Stimulated activated CD8-positive, alpha-beta memory T cell treated with anti-CD3 and anti-CD28 coated beads, Interleukin-4, amount 100 ng/mL, for 1 hour (primary cell): ENCODE data around the gene PKIB.

Experiments
- DNase-seq, 2 donors: peaks; one replicate each; pipeline ENCODE4 v3.0.0-alpha.2; 2020; ENCODE audit warnings: low read depth in 2 of 2, low spot score in 1 of 2

The PKIB gene

DNA sequence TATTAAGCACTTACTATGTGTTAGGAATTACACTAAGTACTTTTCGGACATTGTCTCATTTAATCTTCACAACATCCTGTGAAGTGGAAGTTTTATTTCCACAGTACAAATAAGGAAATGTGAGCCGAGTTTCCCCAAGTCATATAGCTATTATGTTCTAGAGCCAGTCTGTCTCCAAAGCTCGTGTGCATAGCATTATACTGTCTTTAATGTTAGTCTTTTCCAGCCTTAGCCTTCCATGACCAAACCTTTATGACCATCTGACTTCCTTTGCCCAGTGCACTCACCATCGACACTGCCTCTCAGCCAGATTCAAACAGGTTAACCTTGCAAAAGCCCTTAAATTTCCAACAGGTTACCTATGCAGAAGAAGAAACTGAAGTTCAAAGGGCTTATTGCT, 55.7 kb downstream of the PKIB start:
- no peak for DNase-seq

DNA sequence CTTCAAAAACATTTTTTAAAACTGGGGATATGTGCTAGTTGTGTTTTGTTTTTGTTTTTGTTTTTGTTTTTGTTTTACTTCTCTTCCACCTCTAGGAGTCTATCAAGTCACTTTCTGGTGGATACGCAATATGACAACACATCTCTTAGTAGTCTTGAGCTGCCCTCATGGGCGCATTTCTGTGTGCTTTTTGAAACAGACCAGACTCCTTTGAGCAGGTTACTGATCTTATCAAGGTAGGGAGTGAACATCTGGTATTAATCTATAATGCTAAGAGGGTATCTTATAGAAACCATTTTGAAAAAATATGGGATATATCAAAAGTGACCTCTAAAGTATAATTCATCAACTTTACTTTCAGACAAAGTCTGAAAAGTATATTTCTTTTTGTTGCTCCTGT, 56.2 kb downstream of the PKIB start:
- no peak for DNase-seq

DNA sequence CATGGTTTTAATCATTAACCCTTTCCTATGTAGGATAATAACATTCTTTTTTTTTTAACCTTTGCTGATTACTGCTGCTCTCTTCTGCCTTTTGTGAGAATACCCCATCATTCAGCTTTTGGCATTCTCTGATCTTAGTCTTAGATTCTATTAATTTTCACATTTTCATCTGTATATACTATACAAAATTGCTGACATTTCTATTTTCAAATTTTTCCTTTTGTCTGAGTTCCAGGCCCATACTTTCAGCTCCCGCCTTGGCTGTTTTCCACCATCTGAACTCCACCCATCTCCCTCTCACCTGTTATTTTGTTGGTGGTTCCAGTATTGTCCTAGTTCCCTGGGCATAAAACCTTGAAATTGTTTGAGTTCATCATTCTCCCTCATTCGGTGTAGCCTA, 59.2 kb downstream of the PKIB start:
- no peak for DNase-seq

DNA sequence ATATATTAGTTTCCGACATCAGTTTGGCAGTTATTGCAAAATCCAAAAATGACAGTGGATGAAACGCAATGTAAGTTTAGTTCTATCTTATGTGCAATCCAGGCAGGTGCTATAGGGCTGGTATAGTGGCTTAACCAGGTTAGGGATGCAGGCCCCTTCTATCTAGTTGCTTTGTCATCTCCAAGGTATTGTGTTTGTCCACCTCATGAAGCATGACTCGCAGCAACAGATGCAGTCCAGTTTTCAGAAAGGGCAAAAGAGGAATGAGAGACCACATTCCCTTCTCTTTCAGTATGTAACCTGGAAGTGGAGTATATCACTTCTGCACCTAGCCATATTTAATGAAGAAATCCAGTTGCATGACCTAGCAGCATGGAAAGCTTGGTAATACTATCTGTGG, 59.7 kb downstream of the PKIB start:
- no peak for DNase-seq

DNA sequence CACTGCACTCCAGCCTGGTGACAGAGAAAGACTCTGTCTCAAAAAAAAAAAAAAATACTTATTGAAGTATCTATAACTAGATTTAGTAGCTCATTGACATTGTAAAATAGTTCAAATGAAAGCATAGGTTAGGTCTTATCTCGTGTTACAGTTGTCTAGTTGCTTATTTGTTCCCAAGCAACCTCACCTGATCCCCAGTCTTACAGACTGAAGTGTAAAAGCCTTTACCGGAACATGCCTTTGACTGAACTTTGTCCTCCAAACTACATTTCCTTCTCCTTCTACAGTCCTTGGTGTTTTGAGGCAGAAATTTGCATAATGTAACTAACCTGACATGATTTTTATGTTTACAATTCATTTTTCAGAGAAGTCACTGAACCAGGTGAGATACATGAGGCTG, 61.0 kb downstream of the PKIB start:
- no peak for DNase-seq

DNA sequence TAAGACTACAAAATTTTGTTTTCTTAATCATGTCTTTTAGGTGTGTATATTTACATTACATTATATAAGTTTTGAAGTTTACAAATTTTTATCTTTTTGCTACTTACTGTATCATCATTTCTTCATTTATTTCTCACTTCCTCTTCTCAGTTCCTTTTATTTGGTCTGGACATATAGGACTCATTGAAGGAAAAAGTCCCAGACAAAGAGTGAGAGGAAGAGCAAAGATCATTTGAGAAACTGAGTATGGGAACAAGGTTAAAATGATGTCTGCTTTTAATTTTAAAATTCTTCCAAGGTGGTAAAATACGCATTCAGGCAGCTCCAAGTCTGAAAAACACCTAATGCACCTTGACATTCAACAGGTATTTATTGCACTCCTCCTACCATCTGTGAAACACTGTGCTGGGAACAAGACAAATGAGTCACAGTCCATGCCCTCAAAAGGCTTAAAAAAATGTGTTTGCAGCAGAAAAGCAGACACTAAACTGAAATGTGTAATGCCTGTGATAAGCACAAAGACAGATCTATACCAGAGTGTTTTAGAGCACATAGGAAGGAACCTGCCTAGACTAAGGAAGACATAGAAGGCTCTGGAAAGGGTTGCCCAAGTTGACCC, 63.2 kb downstream of the PKIB start:
- DNase-seq, result no peak

DNA sequence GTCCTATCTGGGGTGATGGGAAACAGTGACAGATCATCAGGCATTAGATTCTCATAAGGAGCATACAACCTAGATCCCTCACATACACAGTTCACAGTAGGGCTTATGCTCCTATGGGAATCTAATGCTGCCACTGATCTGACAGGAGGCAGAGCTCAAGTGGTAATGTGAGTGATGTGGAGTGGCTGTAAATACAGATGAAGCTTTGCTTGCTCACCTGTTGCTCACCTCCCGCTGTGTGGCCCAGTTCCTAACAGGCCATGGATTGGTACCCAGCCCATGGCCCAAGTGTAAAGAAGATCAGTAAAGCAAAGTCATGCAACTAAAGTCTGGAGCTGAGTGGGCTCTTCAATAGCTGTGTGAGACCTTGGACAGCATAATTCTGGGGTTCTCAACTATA, 65.9 kb downstream of the PKIB start:
- DNase-seq, result no peak

DNA sequence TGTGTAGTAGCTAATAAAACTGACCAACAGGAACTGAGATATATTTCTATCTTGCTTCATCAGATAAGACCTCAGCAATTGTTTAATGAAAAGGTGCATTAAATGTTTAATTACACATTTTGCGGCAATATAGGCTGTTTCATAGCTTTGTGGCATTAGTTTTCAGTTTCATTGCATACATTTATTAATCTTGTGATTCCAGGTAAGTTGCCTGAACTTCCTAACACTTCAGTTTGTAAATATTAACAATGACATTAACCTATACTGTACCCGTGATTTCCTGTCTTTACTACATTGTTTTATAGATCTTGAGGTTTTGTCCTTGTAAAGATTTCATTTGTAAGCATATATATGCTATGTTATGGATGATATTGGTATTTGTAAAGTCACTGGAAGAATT, 66.5 kb downstream of the PKIB start:
- DNase-seq, result no peak

DNA sequence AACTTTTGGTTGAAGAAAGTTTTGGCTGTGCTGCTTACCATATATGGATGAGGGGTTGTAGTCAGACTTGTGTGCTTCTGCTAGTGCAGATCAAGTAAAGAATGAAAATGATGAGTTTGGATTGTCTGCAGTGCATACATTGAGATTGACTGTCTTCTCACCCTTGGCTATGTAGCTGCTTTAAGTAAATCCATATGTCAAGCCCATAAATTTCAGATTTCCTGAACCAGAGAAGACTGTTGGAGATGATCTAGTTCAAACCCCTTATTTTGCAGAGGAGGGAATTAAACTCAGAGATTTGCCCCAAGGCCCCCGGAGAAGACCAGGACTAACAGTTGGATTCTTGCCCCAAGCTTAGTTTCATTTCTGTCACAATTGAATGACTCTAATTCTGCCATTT, 67.2 kb downstream of the PKIB start:
- DNase-seq, result no peak

DNA sequence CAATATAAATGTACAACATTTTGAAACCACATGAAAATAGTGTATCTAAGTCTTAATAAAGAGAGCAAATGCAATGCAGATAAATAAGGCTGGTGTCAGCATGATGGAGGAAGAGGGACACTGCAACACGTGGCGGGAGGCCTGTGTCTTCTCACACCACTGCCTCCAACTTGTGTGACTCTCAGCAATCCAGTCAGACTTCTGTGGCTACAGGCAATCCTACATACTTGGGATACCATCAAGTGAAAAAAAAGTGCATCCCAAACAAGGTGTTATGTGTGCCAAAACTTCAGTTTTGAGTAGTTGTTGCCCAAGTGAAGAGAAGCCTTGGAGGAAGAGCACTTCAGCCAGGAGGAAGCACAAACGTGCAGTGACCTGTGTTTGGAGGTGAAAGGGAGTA, 68.6 kb downstream of the PKIB start:
- no peak for DNase-seq

DNA sequence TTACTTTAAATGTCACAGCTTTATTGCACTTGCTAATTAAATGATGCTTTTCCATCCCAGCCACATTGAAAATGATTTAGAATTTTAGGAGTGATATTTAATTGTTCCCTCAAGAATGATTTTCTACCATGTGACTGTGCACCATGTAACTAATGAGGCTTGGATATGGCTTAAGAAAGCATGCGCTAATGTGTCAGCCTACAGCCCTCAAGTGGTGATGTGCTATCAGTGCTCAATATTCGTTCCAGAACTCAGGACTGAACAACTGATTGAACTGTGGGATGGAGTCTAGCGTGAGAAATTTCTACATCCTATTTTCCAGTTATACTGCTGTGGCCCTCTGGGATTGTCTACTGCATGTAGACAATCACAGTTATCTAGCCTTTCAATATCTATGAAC, 71.5 kb downstream of the PKIB start:
- no peak for DNase-seq

DNA sequence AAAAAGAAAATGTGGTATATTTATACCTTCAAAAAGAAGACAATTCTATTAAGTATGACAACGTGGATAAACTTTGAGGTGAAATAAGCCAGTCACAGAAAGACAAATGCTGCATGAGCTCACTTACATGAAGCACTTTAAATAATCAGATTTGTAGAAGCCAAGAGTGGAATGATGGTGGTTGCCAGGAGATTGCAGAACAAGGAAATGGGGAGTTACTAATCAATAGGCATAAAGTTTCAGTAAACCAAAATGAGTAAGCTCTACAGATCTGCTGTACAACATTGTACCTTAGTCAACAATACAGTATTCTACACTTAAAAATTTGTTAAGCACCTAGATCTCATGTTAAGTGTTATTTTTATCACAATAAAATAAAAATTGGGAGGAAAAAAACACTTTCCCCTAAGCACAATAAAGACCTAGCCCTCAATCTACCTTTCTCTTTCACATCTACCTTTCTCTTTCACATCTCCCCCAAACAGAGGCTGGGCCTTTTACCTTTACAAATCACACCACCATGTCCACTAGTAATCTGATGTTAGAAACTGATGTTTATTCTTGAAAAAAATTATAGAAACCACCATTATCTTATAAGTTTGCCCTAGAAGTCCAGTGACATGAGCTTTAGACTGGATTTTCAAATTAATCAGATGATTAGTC, 73.9 kb downstream of the PKIB start:
- DNase-seq, result no peak

DNA sequence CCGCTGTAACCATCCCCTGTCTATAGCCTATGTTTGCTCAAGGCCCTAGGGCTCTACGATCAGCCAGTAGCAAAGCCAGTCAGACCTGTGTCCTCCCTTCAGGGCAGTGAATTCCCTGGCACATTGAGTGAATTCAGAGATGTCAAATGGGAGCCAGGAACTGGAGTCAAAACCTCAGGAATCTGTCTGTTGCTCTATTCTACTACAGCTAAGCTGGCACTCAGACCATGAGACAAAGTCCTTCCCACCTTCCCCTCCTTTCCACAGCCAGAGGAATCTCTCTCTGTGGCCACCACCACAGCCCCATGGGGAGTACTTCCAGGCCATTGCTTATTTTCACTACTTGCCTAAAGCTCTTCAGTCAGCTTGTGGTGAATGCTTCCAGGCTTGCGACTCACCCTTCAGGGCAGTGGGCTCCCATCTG, 82.0 kb downstream of the PKIB start:
- DNase-seq, result no peak

DNA sequence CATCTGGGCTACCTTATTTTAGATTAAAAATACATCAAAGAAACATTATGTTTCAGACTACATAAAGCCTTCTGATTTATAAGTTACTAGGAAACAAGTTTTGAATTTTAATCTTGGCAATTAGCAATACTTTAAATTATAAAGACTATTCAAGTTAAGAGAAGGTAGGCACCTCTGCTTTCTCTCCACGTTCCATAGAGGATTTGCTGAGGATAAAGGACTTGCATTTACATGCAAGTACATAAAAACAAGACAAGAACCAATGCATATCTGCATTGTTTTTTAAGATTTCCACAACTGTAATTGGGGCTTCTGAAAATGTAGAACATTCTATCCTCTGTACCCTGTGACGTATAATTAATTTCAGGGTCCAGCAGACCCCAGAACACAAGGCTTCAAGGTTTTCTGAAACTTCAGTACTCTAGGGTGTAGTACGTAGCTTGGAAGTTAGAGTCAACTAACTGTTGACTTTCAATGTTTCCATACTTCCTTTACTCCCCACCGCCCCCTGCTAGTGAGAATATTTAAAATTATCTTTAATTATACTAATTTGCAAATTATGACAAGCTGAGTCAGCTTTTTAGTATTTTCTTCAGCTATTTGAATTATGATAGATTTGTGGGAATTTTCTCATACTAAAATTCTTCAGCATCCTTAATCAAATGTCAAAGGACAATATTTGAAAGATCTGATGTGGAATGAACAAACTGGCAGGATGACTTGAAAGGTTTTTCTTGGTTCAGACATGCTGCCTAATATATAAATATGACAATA, 82.8 kb downstream of the PKIB start:
- DNase-seq, result no peak

DNA sequence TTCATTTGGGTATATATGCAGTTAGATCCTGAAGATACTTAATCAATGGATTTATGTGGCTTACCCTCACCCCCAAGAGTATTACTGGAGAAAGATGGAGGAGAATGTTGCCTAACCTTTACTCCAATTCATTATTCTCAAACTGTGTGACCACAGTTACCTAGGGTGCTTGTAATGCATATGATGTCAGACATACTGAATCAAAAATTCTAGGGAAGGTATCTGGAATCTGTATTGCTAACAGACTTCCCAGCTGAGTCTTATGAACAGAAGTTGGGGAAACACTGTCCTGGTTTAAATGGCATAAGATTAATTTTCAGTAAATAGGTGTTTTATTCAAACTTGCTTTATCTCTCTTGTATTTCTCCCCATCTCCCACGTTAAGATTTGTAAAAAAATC, 83.9 kb downstream of the PKIB start:
- DNase-seq, result no peak

DNA sequence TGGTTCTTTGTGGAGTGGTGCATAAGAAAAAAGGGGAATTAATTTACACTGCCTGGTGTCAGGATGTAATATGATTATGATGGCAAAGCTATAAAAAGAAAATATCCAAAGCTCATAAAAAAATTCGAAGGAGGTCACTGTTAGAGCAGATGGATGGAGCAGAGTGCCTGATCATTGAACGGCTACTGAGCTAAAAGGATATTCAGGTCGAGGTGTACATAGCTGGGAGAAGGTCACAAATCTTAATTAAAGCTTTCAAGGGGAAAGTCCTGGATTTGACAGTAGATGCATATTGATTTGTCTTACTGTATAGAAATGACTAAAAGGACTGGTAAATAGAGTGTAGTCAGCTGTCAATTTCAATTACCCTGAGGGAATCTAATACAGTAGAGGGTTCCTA, 84.4 kb downstream of the PKIB start:
- DNase-seq, result no peak

DNA sequence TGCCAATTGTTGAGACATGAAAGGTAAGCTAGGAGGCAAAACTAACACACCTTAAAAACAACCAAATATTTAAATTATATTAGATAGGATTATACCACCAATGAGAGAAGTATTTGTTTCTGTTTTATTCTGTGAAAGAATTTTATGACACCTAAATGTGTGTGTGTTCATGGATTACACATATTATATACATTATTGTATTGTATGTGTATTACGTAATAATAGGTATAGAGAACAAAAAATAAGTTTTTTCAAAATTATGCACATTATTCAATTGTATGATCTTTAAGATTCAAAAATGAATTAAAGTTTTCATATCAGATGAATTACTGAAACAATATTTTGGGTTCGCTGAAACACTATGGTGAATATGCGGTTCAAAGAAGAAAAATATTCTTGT, 85.0 kb downstream of the PKIB start:
- no peak for DNase-seq

DNA sequence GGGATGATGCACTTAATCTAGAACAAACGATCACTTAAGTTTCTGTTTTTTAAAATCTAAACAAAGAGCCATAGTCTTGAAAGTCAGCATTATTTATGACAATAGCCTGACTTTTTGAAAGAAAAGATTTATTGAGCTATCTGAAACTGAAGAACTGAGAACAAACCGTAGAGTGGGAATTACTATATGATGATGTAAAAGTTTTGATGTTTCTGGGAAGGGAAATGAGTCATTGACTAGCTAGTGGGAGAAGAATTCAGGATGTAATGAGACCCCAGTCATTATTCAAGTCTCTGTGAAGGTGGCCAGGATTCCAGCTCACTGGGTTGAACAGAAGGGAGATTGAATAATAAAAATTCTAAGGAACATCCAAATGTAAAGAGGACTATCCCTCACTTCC, 85.9 kb downstream of the PKIB start:
- DNase-seq, result no peak

DNA sequence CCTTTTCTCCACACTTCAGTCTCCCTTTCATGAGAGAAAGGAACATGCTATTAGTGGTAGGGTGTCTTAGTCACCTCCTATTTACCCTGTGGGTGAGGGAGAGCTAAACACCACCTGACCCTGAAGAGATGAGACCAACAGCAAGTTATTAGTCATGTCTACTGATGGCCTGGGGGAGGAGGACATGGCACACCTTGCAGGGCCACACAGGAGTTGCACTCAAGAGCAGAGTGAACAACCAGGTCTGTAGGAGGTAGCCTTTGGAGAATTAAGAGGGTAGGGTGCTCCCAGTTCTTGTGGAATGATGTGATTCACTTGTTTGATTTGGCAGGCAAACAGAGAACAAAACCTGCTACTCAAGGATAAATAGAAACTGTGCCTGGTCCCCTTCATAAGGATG, 86.6 kb downstream of the PKIB start:
- no peak for DNase-seq

DNA sequence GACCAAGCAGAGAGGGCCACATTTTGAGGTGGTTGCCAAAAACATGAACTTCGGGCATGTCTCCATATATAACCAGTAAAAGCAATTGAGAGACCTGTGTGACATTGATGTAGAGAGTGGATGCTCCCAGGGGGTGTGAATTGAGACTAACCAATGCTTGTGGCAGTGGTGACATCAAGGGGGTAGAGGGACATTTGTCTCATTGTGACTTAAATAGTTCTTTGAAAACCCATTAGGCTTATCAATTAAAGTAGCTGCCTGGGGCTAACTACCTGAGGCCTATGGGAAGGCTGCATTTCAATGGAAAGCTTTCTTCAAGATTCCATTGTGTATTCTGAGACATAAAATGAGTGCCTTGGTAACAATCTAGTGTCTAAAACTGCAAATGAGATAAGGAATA, 87.3 kb downstream of the PKIB start:
- DNase-seq, result no peak

DNA sequence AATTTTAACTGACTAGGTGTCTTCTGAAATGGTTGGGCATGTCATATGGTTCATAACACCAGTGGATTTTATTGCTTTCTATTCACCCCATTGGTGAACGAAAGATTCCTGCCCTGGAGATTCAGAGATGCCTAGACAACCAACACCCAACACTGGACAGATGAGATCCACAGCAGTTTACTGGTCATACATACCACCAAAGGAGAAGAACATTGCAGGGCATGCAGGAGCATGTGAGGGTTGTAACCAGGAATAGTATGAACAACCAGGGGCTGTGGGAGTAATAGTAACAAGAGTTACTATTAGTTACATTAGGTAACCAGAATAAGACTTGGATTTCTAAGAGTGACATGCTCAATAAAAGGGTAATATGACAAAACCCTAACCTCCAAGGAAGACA, 91.5 kb downstream of the PKIB start:
- DNase-seq, result no peak

DNA sequence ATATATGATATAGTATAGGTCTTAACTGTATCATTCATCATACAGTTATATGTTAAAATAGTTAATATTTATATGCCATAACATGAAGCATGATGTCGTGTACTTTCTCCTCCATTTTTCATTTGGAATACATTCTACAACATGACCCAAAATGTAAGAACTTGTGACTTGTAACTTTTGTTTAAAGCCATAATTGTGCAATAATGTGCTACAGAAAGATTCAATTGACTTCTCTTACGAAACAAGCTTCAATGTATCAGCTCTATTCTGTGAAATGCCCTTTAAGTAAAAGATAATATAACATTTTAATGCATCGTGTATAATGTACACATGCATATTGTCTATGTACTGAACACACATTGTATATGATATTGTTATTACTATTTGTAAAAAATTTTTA, 92.6 kb downstream of the PKIB start:
- DNase-seq, result no peak

DNA sequence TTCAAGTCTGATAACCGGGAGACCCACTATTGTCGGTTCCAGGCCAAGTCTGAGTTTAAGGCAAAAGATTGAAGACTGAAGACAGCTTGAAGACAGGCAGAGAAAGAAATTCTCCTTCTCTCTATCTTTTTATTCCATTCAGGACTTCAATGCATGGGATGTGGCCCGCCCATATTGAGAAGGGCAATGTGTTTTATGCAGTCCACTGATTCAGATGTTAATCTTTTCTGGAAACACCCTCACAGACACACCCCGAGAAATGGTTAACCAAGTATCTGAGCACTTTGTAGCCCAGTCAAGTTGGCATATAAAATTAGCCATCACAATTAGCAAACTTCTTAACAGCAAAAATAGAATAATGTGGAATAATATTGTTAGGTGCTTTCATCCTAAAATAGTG, 93.9 kb downstream of the PKIB start:
- no peak for DNase-seq
